ENCODE data around the gene ITPR2.

Gene ITPR2

DNA sequence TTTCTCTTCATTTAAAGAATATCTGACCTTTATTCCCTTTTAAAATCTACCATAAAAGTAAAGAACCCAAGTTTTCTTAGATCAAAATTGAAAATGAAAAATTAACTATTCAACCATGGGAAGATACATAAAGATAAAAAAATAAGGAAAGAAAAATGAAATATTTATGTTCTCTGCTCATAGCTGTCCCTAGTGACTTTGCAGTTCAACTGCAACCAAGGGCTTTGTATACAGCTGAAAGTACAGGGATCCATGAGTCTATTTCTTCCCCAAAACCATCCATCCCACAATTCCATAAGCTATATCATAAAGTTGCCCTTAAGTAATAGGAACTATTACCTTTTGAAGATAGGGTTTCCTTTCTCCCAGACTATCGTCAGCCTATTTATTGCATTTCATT lies 113.1 kb downstream of the ITPR2 start:
- DNase-seq (ENCODE audit: insufficient read length, low spot score): no peak
- peak; percentile 40 for FAIRE-seq
- TF ChIP-seq SPI1 (IDR thresholded peaks at IDR 0.05; ENCODE audit: low read depth, low read length) (no peak), POLR2AphosphoS5 (IDR thresholded peaks at IDR 0.05; ENCODE audit: low read depth, low read length) (no peak), POLR2A (IDR thresholded peaks at IDR 0.05; ENCODE audit: low read depth, low read length) (no peak), TAF1 (IDR thresholded peaks at IDR 0.05; ENCODE audit: low read depth, low read length) (no peak), POU2F2 (IDR thresholded peaks at IDR 0.05; ENCODE audit: low read depth, low read length) (no peak), PAX5 (IDR thresholded peaks at IDR 0.05; ENCODE audit: insufficient read depth, low read length, severe bottlenecking) (no peak)

DNA sequence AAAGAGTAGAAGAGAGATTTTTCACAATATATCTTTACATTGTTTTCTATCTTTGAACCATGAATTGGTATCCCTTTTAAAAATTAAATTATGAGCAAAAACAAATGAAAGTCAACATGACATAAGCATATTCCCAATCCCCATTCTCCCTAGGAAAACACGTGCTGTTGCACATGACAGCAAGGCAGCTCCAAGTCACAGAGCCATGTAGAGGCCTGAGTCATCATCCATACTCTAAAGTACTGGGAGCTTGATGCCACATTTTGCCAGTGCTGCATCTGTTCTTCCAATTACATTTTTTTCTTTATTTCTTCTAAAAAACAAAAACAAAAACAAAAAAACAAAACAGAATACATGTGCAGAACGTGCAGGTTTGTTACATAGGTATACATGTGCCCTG lies 115.2 kb downstream of the ITPR2 start:
- DNase-seq (ENCODE audit: insufficient read length, low spot score): no peak
- FAIRE-seq: no peak
- TF ChIP-seq PAX5 (IDR thresholded peaks at IDR 0.05; ENCODE audit: insufficient read depth, low read length, severe bottlenecking): no peak
- no peak for TF ChIP-seq POU2F2 (IDR thresholded peaks at IDR 0.05; ENCODE audit: low read depth, low read length)
- no peak for TF ChIP-seq POLR2AphosphoS5 (IDR thresholded peaks at IDR 0.05; ENCODE audit: low read depth, low read length)
- no peak for TF ChIP-seq SPI1 (IDR thresholded peaks at IDR 0.05; ENCODE audit: low read depth, low read length)
- no peak for TF ChIP-seq POLR2A (IDR thresholded peaks at IDR 0.05; ENCODE audit: low read depth, low read length)
- no peak for TF ChIP-seq TAF1 (IDR thresholded peaks at IDR 0.05; ENCODE audit: low read depth, low read length)

DNA sequence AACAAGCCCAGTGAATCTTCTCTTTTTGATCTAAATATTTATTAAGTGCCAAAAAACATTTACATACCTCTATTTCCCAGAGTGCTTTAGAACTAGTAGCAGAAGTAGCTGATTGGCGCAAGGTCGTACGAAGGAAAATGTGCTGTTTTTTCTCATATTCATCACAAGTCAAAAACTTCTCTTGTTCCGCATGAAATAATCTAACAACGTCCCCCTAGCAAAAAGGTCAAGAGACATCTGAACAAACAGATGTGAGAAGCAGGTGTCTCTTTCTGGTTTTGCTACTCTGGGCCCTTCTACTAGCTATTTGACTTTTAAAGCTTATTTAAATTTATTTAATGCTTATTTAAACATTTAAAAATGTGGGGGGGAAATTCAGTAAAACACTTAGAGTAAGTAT lies 117.8 kb downstream of the ITPR2 start:
- TF ChIP-seq POU2F2 (IDR thresholded peaks at IDR 0.05; ENCODE audit: low read depth, low read length) (no peak), POLR2AphosphoS5 (IDR thresholded peaks at IDR 0.05; ENCODE audit: low read depth, low read length) (no peak), POLR2A (IDR thresholded peaks at IDR 0.05; ENCODE audit: low read depth, low read length) (no peak), SPI1 (IDR thresholded peaks at IDR 0.05; ENCODE audit: low read depth, low read length) (no peak), PAX5 (IDR thresholded peaks at IDR 0.05; ENCODE audit: insufficient read depth, low read length, severe bottlenecking) (no peak), TAF1 (IDR thresholded peaks at IDR 0.05; ENCODE audit: low read depth, low read length) (no peak)
- DNase-seq (ENCODE audit: insufficient read length, low spot score): no peak
- no peak for FAIRE-seq

DNA sequence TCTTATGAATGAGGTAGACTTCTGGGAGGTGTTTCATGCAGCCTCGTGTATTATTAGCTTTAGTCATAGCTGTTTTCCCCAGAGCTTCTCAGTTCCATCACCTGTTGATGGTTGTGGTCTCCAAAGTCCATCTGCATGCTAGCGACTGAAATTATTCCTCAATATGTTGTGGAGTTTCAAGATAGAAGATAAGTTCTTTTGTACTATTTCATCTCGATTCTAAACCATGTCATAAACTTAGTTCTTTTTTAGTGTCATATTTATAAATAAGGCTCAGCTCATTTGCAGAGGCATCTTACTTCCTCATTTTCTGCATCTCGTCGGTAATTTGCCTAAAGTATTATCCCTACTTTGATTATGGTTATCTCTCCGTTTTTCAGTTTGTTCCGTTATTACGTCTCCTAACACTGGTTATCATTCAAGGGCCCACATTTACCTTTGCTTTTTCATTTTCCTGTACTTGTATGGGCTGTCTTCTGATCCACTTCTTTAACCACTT lies 119.1 kb downstream of the ITPR2 start:
- TF ChIP-seq POU2F2 (IDR thresholded peaks at IDR 0.05; ENCODE audit: low read depth, low read length): 0 out of 2 replicates have a peak, but pooled peaks have one; percentile 41
- TF ChIP-seq SPI1 (IDR thresholded peaks at IDR 0.05; ENCODE audit: low read depth, low read length): 0 out of 2 replicates have a peak, but pooled peaks have one; percentile 25
- TF ChIP-seq POLR2AphosphoS5 (IDR thresholded peaks at IDR 0.05; ENCODE audit: low read depth, low read length): no peak
- no peak for TF ChIP-seq POLR2A (IDR thresholded peaks at IDR 0.05; ENCODE audit: low read depth, low read length)
- DNase-seq (ENCODE audit: insufficient read length, low spot score) (no peak), FAIRE-seq (peak; percentile 86)

DNA sequence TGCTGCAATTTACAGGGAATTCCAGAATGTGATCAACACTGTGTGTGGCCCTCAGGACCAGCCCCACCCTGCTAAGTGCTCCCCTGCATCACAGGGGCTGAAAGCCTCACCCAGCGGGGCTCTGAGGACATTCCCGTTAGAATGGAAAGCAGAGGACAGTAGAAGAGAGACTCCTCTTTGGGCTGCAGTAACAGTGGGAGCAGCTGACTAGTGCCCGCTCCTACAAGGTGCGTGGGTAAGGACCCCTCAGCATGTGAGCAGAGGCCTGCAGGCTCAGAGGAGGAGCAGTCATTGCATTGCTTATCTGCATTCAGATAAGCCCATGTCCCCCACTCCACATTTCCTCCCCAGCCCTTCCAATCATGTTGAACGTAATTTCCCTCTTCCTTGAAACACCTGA lies 120.1 kb downstream of the ITPR2 start:
- peak; percentile 48 for FAIRE-seq
- TF ChIP-seq POU2F2 (IDR thresholded peaks at IDR 0.05; ENCODE audit: low read depth, low read length): no peak
- no peak for TF ChIP-seq PAX5 (IDR thresholded peaks at IDR 0.05; ENCODE audit: insufficient read depth, low read length, severe bottlenecking)
- TF ChIP-seq SPI1 (IDR thresholded peaks at IDR 0.05; ENCODE audit: low read depth, low read length): no peak
- no peak for TF ChIP-seq TAF1 (IDR thresholded peaks at IDR 0.05; ENCODE audit: low read depth, low read length)
- TF ChIP-seq POLR2AphosphoS5 (IDR thresholded peaks at IDR 0.05; ENCODE audit: low read depth, low read length): no peak
- TF ChIP-seq POLR2A (IDR thresholded peaks at IDR 0.05; ENCODE audit: low read depth, low read length): no peak
- no peak for DNase-seq (ENCODE audit: insufficient read length, low spot score)

DNA sequence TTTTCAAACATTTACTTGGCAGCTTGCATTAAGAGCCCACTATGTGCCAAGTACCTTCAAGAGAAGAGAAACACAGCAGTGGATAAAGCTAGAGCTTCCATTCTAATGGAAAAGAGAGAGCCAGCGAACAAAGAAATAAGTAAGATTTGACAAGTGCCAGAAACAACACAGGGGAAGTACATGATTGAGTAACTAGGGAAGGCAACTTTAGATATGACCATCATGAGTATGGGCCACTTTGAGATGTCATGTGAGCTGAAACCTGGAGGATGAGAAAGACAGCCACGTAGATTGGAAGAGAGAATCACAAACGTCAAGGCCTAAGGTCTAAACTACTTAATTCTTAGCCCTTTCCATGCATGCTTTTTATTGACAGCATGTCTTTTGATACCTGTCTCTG lies 121.4 kb downstream of the ITPR2 start:
- DNase-seq (ENCODE audit: insufficient read length, low spot score) (no peak), FAIRE-seq (no peak)
- TF ChIP-seq POLR2A (IDR thresholded peaks at IDR 0.05; ENCODE audit: low read depth, low read length): no peak
- TF ChIP-seq PAX5 (IDR thresholded peaks at IDR 0.05; ENCODE audit: insufficient read depth, low read length, severe bottlenecking): no peak
- no peak for TF ChIP-seq POU2F2 (IDR thresholded peaks at IDR 0.05; ENCODE audit: low read depth, low read length)
- TF ChIP-seq TAF1 (IDR thresholded peaks at IDR 0.05; ENCODE audit: low read depth, low read length): no peak
- TF ChIP-seq SPI1 (IDR thresholded peaks at IDR 0.05; ENCODE audit: low read depth, low read length): no peak
- no peak for TF ChIP-seq POLR2AphosphoS5 (IDR thresholded peaks at IDR 0.05; ENCODE audit: low read depth, low read length)

DNA sequence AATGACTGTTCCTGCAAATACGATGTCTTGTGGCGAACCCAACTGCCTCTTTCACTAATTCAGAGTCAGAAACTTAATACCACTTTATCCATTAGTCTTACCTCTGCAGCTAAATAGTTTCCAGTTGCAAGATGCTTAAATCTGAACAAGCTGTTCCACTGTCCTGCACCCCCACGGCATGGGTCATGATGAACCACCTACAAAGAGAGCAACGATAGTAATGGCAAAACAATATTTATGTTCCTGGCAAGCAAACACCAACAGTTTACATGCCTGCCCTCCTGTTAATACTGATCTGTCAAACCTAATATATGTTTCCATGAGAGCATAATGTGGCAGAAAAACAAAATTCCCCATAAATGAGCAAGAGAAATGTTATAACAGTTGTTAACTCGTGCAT lies 121.9 kb downstream of the ITPR2 start:
- TF ChIP-seq SPI1 (IDR thresholded peaks at IDR 0.05; ENCODE audit: low read depth, low read length) (no peak), PAX5 (IDR thresholded peaks at IDR 0.05; ENCODE audit: insufficient read depth, low read length, severe bottlenecking) (no peak), POLR2AphosphoS5 (IDR thresholded peaks at IDR 0.05; ENCODE audit: low read depth, low read length) (no peak)
- no peak for DNase-seq (ENCODE audit: insufficient read length, low spot score)
- FAIRE-seq: peak; percentile 23

DNA sequence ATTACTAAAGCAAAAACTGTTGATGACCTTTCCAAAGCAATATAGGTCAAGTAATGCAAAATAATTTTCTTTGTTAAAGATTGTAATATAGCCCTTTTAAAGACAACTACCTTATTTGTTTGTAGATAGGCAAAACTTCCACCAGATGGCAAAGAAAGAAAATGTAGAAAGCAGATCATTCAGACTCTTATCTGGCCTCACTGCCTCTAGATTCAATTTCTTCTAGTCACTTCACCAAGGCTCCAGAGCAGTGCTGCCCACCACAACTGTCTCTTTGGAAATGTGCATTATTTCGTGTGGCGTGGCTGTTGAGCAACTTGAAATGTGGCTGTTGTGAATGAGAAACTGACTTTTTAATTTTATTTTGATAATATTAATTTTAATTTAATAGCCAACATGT lies 127.1 kb downstream of the ITPR2 start:
- no peak for TF ChIP-seq SPI1 (IDR thresholded peaks at IDR 0.05; ENCODE audit: low read depth, low read length)
- no peak for TF ChIP-seq POLR2A (IDR thresholded peaks at IDR 0.05; ENCODE audit: low read depth, low read length)
- no peak for TF ChIP-seq POLR2AphosphoS5 (IDR thresholded peaks at IDR 0.05; ENCODE audit: low read depth, low read length)
- TF ChIP-seq POU2F2 (IDR thresholded peaks at IDR 0.05; ENCODE audit: low read depth, low read length): no peak
- TF ChIP-seq PAX5 (IDR thresholded peaks at IDR 0.05; ENCODE audit: insufficient read depth, low read length, severe bottlenecking): no peak
- TF ChIP-seq TAF1 (IDR thresholded peaks at IDR 0.05; ENCODE audit: low read depth, low read length): no peak
- DNase-seq (ENCODE audit: insufficient read length, low spot score) (no peak), FAIRE-seq (peak; percentile 20)

DNA sequence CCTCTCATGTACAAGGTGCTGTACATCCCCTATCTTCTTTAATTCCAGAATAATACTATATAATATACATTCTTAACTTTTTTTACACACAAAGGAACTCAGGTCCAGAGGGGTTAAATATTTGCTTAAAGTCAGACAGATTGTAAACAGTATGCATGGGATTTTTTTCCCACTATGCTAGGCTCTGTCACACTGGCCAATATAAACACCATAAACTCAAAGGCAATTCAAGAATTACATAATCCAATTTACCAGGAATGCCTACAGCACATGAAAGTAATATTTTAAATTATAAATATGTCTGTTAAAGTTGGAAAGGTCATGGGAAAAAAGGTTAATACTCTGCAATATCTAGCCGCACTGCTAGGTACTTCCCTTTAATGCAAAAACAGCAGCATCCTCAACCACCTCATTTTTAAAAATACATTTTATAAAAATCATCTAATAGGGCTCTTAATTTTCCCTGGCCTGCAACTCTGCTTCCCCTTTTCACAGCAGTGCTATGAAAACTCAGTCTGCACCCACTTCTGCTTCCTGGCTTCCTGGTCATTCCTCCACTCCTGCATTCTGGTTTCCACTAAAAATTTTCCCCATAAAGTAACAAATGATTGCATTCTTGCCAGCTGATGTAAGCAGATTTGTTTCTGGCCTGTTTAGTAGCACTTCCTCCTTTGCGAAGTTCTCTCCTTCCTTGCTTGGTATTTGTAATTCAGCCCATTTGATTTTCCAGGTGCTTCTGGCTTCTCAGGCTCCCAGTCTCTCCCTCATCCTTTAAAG lies 128.1 kb downstream of the ITPR2 start:
- FAIRE-seq (peak; percentile 54), DNase-seq (ENCODE audit: insufficient read length, low spot score) (no peak)
- no peak for TF ChIP-seq POLR2AphosphoS5 (IDR thresholded peaks at IDR 0.05; ENCODE audit: low read depth, low read length)
- TF ChIP-seq SPI1 (IDR thresholded peaks at IDR 0.05; ENCODE audit: low read depth, low read length): peak; percentile 90

DNA sequence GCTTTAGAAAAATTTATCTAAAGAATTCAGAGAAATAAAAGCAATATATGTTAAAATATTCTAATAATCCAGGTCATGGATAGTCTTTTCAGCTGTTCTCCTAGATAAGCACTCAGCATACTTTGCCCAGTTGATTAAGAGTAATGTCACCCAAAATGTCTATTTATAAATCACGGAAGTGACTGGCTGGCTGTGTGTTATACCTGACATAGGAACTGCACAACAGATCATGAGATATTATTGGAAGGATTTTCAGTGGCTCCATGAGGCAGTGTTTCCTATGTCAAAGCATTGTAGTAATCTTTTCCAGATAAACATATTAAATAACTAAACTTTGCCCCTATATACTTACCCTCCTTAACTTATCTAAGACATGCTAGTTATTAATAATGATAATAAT lies 128.8 kb downstream of the ITPR2 start:
- DNase-seq (ENCODE audit: insufficient read length, low spot score) (no peak), FAIRE-seq (no peak)
- TF ChIP-seq TAF1 (IDR thresholded peaks at IDR 0.05; ENCODE audit: low read depth, low read length) (no peak), POU2F2 (IDR thresholded peaks at IDR 0.05; ENCODE audit: low read depth, low read length) (no peak), POLR2AphosphoS5 (IDR thresholded peaks at IDR 0.05; ENCODE audit: low read depth, low read length) (no peak), POLR2A (IDR thresholded peaks at IDR 0.05; ENCODE audit: low read depth, low read length) (no peak), PAX5 (IDR thresholded peaks at IDR 0.05; ENCODE audit: insufficient read depth, low read length, severe bottlenecking) (no peak)

Measured in GM12891 (cell line).